A172 (cell line): ENCODE data around the gene RNF224. TPM values are rescaled to one million over a fixed set of nuclear protein-coding genes. Genes with fewer than 3 reads are reported as not detected.

ENCODE experiments used
- DNase-seq: peaks from one replicate; pipeline ENCODE4 v3.0.0-alpha.2; 2015; ENCODE audit warnings: low spot score
- total RNA-seq: library from RNA; depleted of rRNA; stranded (reverse); fragments of >200 nt; shearing (Covaris generic); gene quantifications from 2 replicates; pipeline ENCODE4 v1.2.3, GENCODE V29; 2014; rRNA removed

The RNF224 gene
- total RNA-seq = 0.86 and 1.1 TPM in 2 replicates

DNA sequence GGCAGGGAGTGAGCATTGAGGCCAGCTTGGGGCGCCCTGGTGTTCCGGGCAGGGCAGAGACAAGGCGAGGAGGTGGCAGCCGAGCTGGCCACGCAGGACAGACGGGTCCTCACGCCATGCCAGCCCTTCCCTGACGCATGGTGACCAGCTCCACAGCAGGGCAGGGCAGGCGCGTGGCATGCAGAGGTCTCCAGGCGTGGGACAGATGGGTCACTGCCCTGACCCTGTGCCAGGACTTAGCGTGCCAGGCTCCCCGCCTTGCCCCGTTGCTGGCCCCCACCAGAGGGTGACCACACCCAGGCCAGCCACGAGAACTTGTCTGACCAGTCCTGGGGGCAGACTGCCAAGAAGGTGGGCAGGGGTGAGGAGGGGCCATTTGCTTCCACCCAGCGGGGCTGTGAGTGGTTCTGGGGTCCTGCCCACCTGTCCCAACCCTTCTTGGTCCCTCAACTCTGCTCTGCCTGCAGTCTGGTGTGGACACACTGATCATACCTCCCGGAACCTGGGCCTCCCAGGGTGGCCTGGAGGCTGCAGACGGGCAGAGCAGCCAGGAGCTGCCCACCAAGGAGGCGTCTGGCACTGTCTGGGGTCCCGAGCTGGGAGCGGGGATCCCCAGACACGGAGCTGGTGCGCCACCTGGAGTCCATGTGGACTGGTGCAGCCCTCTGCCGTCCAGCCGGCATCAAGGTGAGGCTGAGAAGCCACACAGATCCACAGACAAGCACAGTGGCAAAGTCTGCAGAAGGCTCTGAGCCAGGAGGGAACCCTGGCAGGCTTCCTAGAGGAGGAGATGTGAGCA, at the start of gene RNF224:
Gene RNF224, plus strand, starts transcription at position 449 of the 799 bp plus-strand sequence. CDS start 834 bp downstream, outside the sequence.
- peak; percentile 91 for DNase-seq

DNA sequence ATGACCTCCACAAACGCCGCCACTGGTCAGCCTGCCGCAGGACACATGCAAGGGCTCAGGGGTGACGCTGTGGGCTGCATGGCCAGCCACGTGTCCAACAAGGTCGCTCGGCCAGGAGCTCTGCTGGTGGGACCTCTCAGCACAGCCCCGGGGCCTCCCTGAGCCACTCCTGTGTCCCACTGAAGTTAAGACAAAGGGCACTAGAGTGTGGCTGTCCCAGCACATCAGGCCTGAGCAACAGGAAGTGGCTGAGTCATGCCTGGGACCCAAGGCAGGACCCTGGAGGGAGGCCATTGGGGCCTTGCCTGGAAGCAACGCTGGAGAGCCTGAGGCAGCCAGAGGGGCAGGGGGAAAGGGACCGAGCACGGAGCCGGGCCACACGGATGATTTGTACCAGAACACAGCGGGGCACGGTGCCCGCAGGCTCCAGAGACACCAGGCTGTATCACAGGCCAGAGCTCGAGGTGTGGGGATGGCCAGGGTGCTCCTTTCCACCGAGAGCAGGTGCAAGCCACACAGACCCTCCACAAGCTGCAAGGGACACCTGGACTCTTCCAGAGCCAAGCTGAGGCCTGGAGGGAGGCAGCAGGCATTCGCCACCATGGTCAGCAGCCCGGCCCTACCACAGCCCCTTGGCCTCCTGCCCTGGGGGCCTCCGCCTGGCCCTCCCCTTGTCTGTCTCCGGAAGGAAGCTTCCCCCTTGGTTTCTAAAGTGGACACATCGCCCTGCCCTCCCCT, 48.9 kb upstream of the RNF224 start:
- DNase-seq = peak; percentile 61

DNA sequence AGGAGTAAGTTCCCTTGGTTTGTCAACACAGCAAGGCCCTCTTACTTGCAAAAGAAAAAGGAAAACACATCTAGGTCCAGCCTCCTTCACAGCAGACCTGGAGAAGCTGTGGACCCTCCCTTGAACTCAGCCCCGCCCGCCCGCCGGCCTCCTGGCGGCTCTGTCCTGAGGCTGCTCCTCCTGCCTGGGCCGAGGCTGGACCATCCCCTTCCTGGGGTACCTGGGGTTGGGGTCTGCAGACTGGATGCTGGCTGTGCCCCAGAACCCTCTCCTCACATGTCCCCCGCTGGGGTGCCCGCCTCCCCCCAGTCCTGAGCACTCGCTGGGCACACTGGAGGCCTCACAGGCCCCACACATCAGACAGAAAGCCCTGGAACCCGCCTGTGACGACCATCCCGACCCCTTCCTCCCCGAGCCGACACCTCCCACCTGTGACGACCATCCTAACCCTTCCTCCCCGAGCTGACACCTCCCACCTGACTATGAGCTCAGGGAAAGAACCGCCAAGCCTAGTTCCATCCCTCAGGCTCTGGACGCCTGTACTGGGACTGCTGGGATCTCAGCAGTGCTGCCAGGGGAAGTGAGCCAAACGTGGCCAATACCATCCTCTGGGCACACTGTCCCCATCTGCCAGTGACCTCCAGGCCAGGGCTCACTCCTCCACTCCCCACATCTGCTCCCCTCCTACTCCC, 48.2 kb upstream of the RNF224 start:
- DNase-seq = no peak

DNA sequence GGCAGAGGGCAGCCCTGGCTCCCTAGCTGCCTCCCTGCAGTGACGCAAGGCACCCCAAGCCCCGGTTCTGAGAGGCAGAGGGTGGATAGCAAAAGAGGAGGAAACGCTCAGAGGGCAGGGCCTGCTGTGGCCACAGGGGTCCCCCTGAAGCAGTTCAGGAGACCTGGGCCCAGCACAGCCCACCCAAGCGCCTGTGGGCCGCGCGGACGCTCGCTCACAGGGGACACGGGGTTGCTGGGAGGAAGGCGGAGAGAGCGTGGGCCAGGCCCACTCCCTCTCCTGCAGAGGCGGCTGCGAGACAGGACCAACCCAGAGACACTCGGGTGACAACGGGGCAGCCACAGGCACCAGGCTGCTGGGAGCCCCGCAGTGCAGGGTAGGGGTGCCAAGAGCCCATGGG, 47.5 kb upstream of the RNF224 start:
- no peak for DNase-seq

DNA sequence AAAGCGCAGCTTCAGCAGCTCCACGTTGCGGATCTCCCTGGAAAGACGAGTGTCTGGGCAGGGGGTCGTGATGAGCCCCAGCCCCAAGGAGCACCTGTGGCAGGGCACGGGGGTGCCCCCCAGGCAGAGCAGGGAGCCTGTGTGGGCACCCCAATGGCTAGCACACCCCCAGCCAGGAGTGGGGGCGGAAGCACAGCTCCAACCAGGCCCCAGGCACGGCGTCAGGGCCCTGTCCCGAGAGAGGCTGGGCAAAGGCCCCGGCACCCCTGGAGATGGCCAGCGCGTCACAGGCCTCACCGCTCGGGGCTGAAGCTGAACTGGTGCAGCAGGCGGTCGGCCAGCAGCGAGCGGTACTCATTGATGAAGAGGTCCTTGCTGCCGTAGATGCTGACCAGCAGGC, 46.8 kb upstream of the RNF224 start:
- no peak for DNase-seq

DNA sequence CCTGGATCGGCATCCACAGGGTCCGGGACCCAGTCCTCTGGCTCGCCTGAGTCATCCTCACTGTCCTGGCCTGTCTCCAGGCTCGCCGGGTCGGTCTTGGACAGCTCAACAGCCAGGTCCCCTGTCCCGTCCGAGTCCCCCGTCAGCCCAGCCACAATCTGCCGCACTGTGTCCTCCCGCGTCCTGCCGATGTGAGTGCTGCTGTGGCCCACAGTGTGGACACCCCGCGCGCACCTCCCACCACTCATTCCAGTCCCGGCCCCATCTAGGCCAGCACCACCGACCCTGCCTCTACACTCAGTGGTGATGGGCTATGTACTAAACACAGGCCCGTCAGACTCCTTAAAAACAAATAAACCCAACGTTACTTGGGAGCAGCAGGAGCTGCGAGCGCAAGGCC, 45.6 kb upstream of the RNF224 start:
- no peak for DNase-seq

DNA sequence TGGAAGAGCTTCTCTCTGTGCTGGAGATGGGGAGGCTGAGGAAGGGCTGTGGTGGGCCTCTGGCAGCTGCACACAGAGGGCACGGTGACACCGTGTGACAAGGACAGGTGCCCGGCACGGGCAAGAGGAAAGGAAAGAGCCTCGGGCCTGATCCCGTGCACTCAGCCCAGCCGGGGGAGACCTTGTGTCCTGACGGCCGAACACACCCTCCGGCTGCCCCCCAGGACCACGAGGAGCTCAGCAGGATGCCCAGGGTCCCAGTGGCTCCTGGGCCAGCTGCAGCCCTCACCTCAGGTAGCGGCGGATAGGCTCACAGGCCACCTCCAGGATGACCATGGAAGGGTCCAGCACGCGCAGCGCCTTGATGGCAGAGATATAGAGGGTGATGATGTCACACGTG, 44.5 kb upstream of the RNF224 start:
- no peak for DNase-seq

DNA sequence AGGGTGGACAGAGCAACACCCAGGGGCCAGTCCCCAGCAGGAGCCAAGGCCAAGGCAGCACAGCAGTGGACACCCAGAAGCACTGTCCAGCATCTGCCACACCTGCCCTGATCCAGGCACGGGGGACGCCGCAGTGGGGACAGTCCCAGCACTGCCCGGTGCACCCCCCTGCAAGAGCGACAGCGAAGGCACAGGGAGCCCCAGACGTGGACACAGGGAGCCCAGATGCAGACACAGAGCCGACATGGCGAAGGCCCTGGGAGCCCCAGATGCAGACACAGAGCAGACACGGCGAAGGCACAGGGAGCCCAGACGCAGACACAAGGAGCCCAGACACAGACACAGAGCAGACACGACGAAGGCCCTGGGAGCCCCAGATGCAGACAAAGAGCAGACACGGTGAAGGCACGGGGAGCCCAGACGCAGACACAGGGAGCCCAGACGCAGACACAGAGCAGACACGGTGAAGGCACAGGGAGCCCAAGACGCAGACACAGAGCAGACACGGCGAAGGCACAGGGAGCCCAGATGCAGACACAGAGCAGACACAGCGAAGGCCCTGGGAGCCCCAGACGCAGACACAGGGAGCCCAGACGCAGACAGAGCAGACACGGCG, 43.2 kb upstream of the RNF224 start:
- no peak for DNase-seq

DNA sequence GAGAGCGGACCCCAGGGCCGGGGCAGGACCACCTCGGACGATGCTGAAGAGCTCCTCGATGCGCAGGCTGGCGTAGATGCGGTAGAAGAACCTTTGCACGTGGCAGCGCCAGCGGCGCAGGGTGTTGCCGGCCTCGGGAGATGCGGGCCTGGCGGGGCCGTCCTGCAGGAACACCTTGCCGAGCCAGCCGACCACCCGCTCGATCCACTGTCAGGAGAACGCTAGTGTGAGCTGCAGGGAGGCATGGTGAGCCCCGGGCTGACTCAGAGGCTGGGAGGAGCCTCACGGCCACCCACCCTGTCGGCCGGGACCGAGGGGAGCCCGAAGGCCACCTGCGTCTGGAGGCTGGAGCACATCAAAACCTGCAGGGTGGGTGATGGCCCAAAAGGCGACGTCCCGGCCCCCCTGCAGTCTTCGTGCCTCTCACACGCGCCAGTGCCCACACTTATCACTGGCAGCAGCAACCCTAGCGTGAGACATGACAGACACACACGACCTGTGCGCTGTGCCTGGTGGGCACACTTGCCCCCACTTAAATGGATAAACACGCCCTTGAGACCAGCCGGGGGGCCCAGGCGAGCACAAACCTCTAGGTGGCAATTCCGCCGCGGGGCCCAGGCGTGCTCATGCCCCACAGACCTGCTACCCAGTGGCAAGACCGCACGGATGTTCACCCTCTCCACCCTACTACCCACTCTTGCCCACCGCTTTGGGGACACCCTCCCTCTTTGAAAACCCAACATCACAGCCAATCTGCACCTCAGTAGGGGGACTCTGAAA, 42.2 kb upstream of the RNF224 start:
- DNase-seq = no peak

DNA sequence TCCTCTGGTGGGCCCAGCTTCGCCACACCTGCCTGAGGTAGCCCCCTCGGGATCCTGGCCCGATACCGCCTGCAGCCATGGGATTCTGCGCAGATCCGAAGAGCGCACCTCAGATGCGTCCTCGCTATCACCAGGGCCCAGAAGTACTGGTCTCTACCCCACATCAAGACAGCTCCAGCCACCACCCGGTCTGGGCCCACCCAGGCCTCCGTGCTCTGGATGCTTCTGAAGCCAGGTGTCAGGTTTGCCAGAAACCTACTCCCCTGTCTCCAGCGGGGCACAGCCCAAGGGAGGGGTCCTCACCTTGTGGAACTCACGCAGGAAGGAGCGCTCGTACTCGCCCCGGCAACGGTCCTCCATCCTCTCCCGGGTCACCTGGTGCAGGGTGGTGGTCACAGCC, 41.4 kb upstream of the RNF224 start:
- no peak for DNase-seq

DNA sequence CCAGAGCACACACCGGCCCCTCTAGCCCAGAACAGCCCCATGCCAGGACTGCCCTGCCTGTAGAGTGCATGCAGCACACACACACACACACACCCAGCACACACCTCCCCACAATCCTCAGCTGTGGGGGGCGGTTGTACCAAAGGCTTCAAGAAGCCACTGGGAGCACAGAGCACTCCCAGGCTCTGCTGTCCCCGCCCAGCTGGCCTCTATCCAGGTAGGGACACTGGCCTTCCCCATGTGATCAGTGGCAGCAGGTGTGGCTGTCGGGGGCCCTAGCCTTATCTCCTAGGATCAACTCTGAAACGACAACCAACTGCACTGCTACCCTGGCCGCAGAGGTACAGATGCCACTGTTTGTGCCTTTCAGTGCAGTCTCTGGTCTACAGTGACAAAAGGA, 40.9 kb upstream of the RNF224 start:
- no peak for DNase-seq

DNA sequence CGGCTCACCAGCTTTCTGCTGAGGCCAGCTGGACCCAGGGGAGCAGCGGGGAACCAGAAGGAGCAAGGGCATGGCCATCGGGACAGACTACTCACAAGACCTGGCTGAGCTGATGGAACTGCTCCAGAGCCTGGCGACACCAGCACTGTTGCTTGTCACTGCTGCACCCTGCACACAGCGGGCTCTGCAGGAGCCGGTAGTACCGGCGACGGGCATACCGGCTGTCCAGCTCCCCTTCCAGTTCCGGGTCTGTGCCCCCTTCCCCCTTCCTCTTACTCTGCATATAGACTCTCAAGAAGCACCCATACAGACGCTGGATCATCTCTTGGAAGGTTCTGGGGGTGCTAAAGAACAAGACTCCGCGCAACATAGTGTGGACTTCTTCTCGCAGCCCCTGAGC, 39.9 kb upstream of the RNF224 start:
- no peak for DNase-seq

DNA sequence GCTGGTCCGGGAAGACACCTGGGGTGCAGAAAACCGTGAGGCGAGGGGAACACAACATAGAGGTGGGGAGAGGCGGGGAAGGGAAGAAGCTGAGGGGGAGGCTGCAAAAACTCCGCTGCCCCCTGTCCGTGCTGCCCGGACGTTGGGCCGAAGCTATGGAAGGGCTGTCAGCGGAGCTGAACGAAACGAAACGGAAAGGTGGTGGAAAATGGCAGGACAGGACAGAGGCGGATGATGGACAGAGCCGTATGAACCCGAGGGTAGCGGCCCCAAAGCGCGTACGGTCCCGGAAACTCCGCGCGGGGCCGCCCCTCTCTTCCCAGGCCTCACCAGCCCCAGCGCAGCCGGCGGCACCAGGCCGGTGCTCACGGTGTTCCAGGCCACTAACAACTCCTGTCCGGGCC, 39.2 kb upstream of the RNF224 start:
- DNase-seq = no peak

DNA sequence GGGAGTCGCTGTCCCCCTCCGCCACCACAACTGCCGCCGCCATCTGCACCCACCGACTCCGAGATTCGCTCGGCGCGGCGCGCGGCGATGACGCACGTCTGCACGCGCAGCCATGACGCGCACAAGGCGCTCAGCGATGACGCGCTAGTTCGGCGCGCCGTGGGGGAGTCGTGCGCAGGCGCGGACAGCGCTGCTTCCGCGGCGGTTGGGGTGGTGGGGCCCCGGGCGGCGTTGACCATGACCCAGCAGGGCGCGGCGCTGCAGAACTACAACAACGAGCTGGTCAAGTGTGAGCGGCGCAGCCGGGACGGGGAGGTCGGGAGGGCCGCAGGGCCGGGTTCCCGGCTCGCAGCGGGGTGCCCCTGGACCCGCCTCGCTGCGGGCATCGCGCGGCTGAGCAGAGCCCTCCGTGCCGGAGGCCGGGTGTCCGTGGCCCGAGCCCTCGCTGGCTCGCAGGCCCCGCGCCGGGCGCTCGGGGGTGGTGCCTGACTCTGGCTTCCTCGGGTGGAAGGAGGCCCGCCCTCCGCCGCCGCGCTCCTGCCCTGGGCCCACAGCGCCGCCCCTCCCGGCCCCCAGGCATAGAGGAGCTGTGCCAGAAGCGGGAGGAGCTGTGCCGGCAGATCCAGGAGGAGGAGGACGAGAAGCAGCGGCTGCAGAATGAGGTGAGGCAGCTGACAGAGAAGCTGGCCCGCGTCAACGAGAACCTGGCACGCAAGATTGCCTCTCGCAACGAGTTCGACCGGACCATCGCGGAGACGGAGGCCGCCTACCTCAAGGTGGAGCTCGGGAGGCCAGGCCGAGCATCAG, 38.6 kb upstream of the RNF224 start, which contains the start of the genes ANAPC2 and SSNA1:
Gene ANAPC2, minus strand, starts transcription at position 71 of the 807 bp plus-strand sequence. Its CDS starts 28 bp downstream, at position 43.
Gene SSNA1, plus strand, starts transcription at position 187 of the 807 bp plus-strand sequence. Its CDS starts 51 bp downstream, at position 238.
- DNase-seq = peak; percentile 92

DNA sequence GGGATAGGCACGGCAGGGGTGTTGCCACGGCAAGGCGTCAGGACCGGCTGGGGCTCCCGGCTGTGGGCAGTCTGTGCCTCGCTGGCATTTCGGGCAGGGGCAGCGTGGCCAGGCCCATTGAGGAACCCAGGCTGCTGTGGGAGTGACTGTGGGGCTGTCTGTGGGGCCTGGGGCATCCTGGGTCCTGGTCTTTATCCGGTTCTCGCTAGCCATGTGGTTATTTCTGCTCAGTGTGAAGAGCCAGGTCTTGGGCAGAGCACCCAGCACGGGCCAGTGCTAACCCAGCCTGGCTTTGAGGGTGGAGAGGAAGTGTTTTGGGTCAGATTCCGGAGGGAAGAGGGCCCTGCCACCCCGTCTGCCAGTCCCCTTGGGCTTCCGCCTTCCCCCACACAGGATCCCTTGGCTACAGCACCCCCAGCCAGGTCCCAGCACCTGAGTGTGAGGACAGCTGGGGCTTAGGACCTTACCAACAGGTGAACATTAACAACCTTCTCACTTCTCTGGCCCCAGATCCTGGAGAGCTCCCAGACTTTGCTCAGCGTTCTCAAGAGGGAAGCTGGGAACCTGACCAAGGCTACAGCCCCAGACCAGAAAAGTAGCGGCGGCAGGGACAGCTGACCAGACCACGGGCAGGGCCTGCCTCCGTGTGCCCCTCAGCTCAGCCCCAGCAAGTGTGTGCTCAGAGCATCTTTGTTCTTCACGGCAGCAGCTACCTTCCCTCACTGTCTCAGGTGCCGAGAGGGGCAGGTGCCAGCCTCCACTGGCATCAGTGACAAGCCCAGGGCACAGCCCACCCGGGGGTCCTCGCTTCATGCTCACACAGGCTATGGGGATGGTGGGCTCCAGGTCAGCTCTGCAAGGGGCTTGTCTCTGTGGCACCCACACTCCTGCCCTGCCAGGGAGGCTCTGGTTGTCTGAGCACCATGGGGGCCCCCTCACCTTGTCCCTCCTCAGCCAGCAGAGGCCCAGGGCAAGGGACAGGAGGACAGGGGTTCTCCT, 37.7 kb upstream of the RNF224 start:
- no peak for DNase-seq

DNA sequence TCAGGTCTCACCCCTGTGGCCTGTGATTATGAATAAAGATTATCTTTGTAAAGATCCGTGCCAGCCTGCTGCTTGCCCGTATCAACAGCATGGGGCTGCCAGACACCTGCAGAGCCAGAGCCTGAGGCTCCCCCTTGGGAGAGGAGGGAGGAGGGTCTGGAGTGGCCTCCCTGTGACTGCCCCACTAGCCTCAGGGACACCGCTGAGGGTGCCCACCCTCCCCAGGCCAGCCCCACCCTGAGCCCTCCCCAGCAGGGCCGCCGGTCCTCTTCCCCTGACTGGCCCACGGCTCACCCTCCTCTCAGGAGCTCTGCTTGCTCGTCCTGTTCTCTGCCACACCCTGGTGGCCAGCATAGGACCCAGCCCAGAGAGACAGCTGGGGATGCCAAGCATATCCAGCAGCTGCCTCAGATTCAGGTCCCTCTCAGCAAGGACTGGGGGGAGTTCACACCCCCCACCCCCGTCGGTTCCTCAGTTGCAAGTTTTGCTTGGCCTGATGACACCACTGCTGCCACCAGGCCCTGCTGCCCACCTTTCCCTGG, 36.9 kb upstream of the RNF224 start:
- no peak for DNase-seq

DNA sequence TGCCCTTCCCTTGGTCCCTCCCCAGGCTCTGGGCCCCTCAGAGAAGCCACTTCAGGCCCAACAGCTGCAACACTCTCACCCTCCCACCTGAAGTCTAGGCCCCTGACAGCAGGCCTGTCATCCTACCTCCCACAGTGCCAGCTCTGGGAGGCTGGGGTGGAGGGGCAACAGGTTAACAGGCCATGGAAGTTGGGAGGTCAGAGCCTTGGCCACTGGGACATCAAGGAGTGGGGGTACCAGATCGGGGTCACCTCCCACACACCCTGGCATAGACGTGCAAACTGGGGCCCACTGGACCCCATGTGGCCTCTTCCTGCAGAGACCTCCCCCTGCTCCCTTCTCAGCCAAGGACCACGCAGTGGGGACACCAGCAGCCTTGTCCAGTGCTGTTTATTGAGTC, 36.1 kb upstream of the RNF224 start:
- no peak for DNase-seq

DNA sequence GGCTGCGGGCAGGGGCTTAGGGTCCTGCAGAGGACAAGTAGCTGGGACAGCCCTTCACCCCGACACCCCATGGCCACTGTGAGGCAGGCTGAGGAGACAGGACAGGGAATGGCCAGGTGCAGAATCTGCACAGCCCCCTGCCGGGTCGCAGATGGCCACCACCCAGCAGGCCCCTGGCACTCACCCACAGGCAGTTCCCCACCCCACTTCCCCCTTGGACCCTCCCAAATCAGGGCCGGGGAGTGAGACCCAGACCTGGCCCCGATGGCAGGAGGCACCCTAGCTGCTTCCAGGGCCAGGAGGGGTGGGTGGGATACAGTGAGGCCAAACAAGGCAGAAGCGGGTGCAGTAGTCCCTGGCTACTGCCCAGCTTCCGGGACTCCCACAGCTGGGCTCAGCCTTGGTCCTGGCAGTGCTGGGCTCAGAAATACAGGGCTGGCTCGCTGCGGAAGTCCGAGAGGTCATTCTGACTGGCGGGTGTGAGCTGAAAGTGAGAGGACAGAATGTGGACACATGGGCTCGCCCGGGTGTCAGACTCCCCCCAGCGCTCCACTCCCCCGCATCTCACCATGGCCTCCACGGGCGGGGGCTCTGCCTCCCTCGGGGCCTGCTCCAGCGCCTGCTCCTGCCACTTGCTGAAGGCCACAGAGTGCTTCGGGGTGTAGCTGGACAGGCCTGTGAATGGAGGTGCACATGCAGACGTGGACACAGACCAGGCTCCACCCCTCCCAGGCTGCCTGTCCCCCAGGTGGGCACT, 35.4 kb upstream of the RNF224 start:
- no peak for DNase-seq
